HepG2 (cell line): Measurements from ENCODE around the gene RPS14. TPM values are rescaled to one million over a fixed set of nuclear protein-coding genes. Genes with fewer than 3 reads are reported as not detected.

ENCODE experiments used
- CENPT ChIP-seq: sonication (generic); formaldehyde crosslinking; IDR thresholded peaks from 2 replicates; pipeline ENCODE4 v1.8.0; 2022; ENCODE audit warnings: low read depth, mild to moderate bottlenecking, moderate library complexity, missing genetic modification reagents
- FOXA3 ChIP-seq: IDR thresholded peaks from 2 replicates; pipeline ENCODE4 v1.6.1; 2016; ENCODE audit warnings: missing genetic modification reagents, missing compliant biosample characterization
- JUND ChIP-seq: sonication (generic); formaldehyde crosslinking; IDR thresholded peaks from 2 replicates; pipeline ENCODE4 v1.8.0; 2022; ENCODE audit warnings: mild to moderate bottlenecking, missing genetic modification reagents
- KDM3A ChIP-seq: IDR thresholded peaks from 2 replicates; pipeline ENCODE4 v1.6.1; 2018; ENCODE audit warnings: low read depth, missing compliant biosample characterization
- PTBP1 ChIP-seq: fragments of 200-400 bp; formaldehyde crosslinking; IDR thresholded peaks from 2 replicates; pipeline ENCODE4 v1.6.1; 2018; ENCODE audit warnings: low read length, low read depth; ENCODE audit not compliant: poor library complexity, severe bottlenecking
- TBP ChIP-seq: sonication (generic); formaldehyde crosslinking; IDR thresholded peaks from 2 replicates; pipeline ENCODE4 v1.5.0; 2020; ENCODE audit warnings: missing genetic modification reagents
- ZC3H13 ChIP-seq: sonication (generic); formaldehyde crosslinking; IDR thresholded peaks from 2 replicates; pipeline ENCODE4 v1.8.1; 2023; ENCODE audit warnings: mild to moderate bottlenecking, missing genetic modification reagents, moderate library complexity
- ZFAT ChIP-seq: sonication (generic); formaldehyde crosslinking; conservative IDR thresholded peaks from 2 replicates; pipeline ENCODE4 v1.8.1; 2023; ENCODE audit warnings: missing genetic modification reagents, inconsistent platforms
- ZNF484 ChIP-seq: sonication (generic); formaldehyde crosslinking; IDR thresholded peaks from 2 replicates; pipeline ENCODE4 v1.5.1; 2020; ENCODE audit warnings: mild to moderate bottlenecking, low read depth, missing genetic modification reagents, borderline replicate concordance
- ZNF569 ChIP-seq: sonication (generic); formaldehyde crosslinking; IDR thresholded peaks from 2 replicates; pipeline ENCODE4 v1.5.0; 2020; ENCODE audit warnings: mild to moderate bottlenecking, missing genetic modification reagents, moderate library complexity, borderline replicate concordance
- polyA plus RNA-seq, 8 experiments: library from polyadenylated mRNA; depleted of rRNA in 3 of 8; stranded (reverse) in 7 of 8; unstranded in 1 of 8; fragments of >200 nt; fragmentation: Illumina TruSeq in 4 of 8; extraction: Trizol in 4 of 8; gene quantifications; 2 replicates each; pipeline versions ENCODE4 v1.2.1 to v1.2.3, GENCODE V29; 2011 to 2016; ENCODE audit warnings: low read depth in 4 of 8, missing spikeins in 1 of 8, mixed read lengths in 1 of 8; ENCODE audit not compliant: insufficient read depth in 1 of 8
- total RNA-seq, 5 experiments: library from RNA; depleted of rRNA; stranded (reverse); fragments of >200 nt; fragmentation: Illumina TruSeq; extraction: Trizol; gene quantifications; 2 replicates each; pipeline ENCODE4 v1.2.3, GENCODE V29; 2016; ENCODE audit warnings: low read depth in 1 of 5
- TF ChIP-seq, protein P1 (sequence below): sonication (generic); formaldehyde crosslinking; conservative IDR thresholded peaks from 2 replicates; pipeline ENCODE4 v1.4.0; 2020; ENCODE audit warnings: missing genetic modification reagents
- TF ChIP-seq, protein P2 (sequence below): sonication (generic); formaldehyde crosslinking; IDR thresholded peaks from 2 replicates; pipeline ENCODE4 v1.5.0; 2020; ENCODE audit warnings: missing genetic modification reagents
- TF ChIP-seq, protein P3 (sequence below), 2 experiments: fragments of 450-650 bp in 1 of 2; sonication (generic) in 1 of 2; formaldehyde crosslinking in 1 of 2; IDR thresholded peaks; 2 replicates each; pipeline versions ENCODE4 v1.6.1 to v1.8.0; 2016 to 2022; ENCODE audit warnings: antibody characterized with exemption in 1 of 2, mild to moderate bottlenecking in 1 of 2, missing genetic modification reagents in 1 of 2

RPS14 gene
- total and polyA plus RNA-seq, 2 of the 13 experiments (the other 11 are each of a cell fraction or from before 2014, with no cell fraction given), result 2,116 to 3,295 TPM

DNA sequence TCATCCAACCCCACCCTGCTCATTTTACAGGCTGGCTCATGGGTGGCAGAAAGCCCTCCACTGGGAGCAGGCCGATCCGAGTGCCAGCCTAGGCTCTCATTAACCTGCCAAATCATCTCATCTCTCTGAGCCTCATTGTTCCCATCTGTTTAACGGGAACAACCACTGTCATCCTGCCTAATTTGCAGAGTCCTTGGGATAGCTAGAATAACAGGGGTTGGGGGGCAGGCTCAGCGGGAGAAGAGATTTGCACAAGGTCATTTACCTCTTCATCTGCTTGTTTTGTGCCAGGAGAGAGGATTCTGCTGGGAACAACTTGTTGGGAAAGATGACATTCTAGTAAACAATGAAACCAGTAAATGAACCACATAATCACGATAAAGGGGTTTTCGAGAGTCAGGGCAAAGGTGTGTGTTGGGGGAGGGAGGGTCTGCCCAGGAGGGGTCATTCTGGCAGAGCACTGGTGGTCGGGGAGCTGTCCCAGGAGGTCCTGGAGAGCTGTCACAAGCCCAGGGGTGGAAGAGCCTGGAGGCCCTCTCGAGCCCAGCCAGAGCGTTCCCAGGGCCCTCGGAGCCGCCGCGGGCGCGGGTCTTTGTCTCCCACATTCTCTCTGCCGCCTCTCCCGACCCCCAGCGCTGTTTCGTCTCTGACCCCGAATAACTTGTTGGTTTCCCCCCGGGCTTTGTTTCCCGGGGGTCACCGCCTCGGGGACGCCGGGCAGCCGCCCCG lies 35.6 kb upstream of the RPS14 start (continued):
- TF ChIP-seq JUND, result no peak
- TF ChIP-seq ZFAT, result no peak
- TF ChIP-seq, protein P1, sequence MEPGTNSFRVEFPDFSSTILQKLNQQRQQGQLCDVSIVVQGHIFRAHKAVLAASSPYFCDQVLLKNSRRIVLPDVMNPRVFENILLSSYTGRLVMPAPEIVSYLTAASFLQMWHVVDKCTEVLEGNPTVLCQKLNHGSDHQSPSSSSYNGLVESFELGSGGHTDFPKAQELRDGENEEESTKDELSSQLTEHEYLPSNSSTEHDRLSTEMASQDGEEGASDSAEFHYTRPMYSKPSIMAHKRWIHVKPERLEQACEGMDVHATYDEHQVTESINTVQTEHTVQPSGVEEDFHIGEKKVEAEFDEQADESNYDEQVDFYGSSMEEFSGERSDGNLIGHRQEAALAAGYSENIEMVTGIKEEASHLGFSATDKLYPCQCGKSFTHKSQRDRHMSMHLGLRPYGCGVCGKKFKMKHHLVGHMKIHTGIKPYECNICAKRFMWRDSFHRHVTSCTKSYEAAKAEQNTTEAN (CRISPR knock-in tag), result no peak
- TF ChIP-seq CENPT (CRISPR knock-in tag), result no peak
- TF ChIP-seq, protein P2, sequence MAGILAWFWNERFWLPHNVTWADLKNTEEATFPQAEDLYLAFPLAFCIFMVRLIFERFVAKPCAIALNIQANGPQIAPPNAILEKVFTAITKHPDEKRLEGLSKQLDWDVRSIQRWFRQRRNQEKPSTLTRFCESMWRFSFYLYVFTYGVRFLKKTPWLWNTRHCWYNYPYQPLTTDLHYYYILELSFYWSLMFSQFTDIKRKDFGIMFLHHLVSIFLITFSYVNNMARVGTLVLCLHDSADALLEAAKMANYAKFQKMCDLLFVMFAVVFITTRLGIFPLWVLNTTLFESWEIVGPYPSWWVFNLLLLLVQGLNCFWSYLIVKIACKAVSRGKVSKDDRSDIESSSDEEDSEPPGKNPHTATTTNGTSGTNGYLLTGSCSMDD (CRISPR knock-in tag), result no peak
- TF ChIP-seq ZNF484, result no peak
- TF ChIP-seq TBP (CRISPR knock-in tag), result no peak
- TF ChIP-seq PTBP1, result no peak
- no peak for TF ChIP-seq ZNF569 (CRISPR knock-in tag)
- TF ChIP-seq FOXA3, result peak; percentile 18; the same call in 1 of the 2 replicates
- TF ChIP-seq, protein P3, sequence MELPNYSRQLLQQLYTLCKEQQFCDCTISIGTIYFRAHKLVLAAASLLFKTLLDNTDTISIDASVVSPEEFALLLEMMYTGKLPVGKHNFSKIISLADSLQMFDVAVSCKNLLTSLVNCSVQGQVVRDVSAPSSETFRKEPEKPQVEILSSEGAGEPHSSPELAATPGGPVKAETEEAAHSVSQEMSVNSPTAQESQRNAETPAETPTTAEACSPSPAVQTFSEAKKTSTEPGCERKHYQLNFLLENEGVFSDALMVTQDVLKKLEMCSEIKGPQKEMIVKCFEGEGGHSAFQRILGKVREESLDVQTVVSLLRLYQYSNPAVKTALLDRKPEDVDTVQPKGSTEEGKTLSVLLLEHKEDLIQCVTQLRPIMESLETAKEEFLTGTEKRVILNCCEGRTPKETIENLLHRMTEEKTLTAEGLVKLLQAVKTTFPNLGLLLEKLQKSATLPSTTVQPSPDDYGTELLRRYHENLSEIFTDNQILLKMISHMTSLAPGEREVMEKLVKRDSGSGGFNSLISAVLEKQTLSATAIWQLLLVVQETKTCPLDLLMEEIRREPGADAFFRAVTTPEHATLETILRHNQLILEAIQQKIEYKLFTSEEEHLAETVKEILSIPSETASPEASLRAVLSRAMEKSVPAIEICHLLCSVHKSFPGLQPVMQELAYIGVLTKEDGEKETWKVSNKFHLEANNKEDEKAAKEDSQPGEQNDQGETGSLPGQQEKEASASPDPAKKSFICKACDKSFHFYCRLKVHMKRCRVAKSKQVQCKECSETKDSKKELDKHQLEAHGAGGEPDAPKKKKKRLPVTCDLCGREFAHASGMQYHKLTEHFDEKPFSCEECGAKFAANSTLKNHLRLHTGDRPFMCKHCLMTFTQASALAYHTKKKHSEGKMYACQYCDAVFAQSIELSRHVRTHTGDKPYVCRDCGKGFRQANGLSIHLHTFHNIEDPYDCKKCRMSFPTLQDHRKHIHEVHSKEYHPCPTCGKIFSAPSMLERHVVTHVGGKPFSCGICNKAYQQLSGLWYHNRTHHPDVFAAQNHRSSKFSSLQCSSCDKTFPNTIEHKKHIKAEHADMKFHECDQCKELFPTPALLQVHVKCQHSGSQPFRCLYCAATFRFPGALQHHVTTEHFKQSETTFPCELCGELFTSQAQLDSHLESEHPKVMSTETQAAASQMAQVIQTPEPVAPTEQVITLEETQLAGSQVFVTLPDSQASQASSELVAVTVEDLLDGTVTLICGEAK (IDR thresholded peaks at IDR 0.05), result no peak
- TF ChIP-seq, protein P3 (CRISPR knock-in tag; IDR thresholded peaks at IDR 0.05), result no peak
- TF ChIP-seq ZC3H13 (CRISPR knock-in tag), result no peak
- no peak for TF ChIP-seq KDM3A (CRISPR knock-in tag)
